BLaER1 treated with 17β-estradiol and CSF1 and Interleukin-3, amounts not matched to agents 10 nM and 100 nM (cell line): Measurements from ENCODE around the gene FLRT2.

Experiments
- H3K27ac ChIP-seq, 11 experiments: shearing (Covaris generic); formaldehyde crosslinking; 2 replicates each; pipeline ENCODE4 v1.8.1; 2022
- H3K27me3 ChIP-seq, 11 experiments: shearing (Covaris generic); formaldehyde crosslinking; 2 replicates each; pipeline ENCODE4 v1.8.1; 2022
- H3K36me3 ChIP-seq, 11 experiments: shearing (Covaris generic); formaldehyde crosslinking; 2 replicates each; pipeline ENCODE4 v1.8.1; 2022
- H3K4me1 ChIP-seq, 10 experiments: shearing (Covaris generic); formaldehyde crosslinking; 2 replicates each; pipeline ENCODE4 v1.8.1; 2022
- H3K4me2 ChIP-seq, 11 experiments: shearing (Covaris generic); formaldehyde crosslinking; 2 replicates each; pipeline ENCODE4 v1.8.1; 2022
- H3K4me3 ChIP-seq, 10 experiments: shearing (Covaris generic); formaldehyde crosslinking; 2 replicates each; pipeline ENCODE4 v1.8.1; 2022
- H3K9ac ChIP-seq, 11 experiments: shearing (Covaris generic); formaldehyde crosslinking; 2 replicates each; pipeline ENCODE4 v1.8.1; 2022
- H3K9me3 ChIP-seq, 11 experiments: shearing (Covaris generic); formaldehyde crosslinking; replicated peaks in 1 of 11; 2 replicates each; pipeline ENCODE4 v1.8.1; 2022
- H4K20me1 ChIP-seq, 11 experiments: shearing (Covaris generic); formaldehyde crosslinking; 2 replicates each; pipeline ENCODE4 v1.8.1; 2022
- Cebpa-rat ChIP-seq, 11 experiments: shearing (Covaris generic); IDR thresholded peaks; 2 replicates each; pipeline ENCODE4 v1.8.1; 2022

Gene FLRT2

GRCh38 chr14:85527445-85528035 is 2.4 kb upstream of the FLRT2 start:
- H3K36me3 ChIP-seq = no peaks in the 10 kb centered on the region
- H4K20me1 ChIP-seq = no peaks in the 10 kb centered on the region
- H3K9me3 ChIP-seq = peaks cover 30 to 37% (median 35%) of the 10 kb centered on the region in 11 experiments
- H3K4me3 ChIP-seq = no peak overlapping the region
- no peak overlapping the region for H3K9ac ChIP-seq
- H3K27me3 ChIP-seq = no peaks in the 10 kb centered on the region
- peak overlapping the region in 2 of 11 experiments; percentile 35 to 43; a peak in 3 of 22 replicates for H3K4me2 ChIP-seq
- TF ChIP-seq Cebpa-rat (IDR thresholded peaks at IDR 0.05) = no peak
- no peak overlapping the region for H3K27ac ChIP-seq
- peaks cover 0 to 16% (median 0%) of the 10 kb centered on the region in 10 experiments; a peak in 6 of 20 replicates for H3K4me1 ChIP-seq

GRCh38 chr14:85528080-85528896 is 1.7 kb upstream of the FLRT2 start:
- Histone ChIP-seq H4K20me1 (no peaks in the 10 kb centered on the region), H3K9me3 (peaks cover 37 to 45% (median 42%) of the 10 kb centered on the region in 11 experiments), H3K4me2 (peak overlapping the region in 2 of 11 experiments; percentile 35 to 43; a peak in 4 of 22 replicates), H3K4me3 (no peak overlapping the region), H3K27ac (no peak overlapping the region), H3K36me3 (no peaks in the 10 kb centered on the region), H3K27me3 (no peaks in the 10 kb centered on the region), H3K9ac (no peak overlapping the region), H3K4me1 (peaks cover 0 to 16% (median 0%) of the 10 kb centered on the region in 10 experiments; a peak in 6 of 20 replicates)
- TF ChIP-seq Cebpa-rat (IDR thresholded peaks at IDR 0.05) = no peak

- no peaks in the 10 kb centered on the region for H3K27me3 ChIP-seq
- H3K9me3 ChIP-seq = peaks cover 45 to 52% (median 50%) of the 10 kb centered on the region in 11 experiments
- H3K9ac ChIP-seq = no peak overlapping the region
- H3K36me3 ChIP-seq = no peaks in the 10 kb centered on the region
- H3K27ac ChIP-seq = no peak overlapping the region
- peaks cover 0 to 16% (median 0%) of the 10 kb centered on the region in 10 experiments; a peak in 6 of 20 replicates for H3K4me1 ChIP-seq
- no peak for TF ChIP-seq Cebpa-rat (IDR thresholded peaks at IDR 0.05)
- no peak overlapping the region for H3K4me3 ChIP-seq
- H3K4me2 ChIP-seq = no peak overlapping the region; a peak in 1 of 22 replicates
- H4K20me1 ChIP-seq = no peaks in the 10 kb centered on the region
Observed at GRCh38 chr14:85528897-85529631, 880 bp upstream of the FLRT2 start.

- H3K4me3 ChIP-seq = no peak overlapping the region
- no peaks in the 10 kb centered on the region for H4K20me1 ChIP-seq
- H3K27me3 ChIP-seq = no peaks in the 10 kb centered on the region
- no peak overlapping the region for H3K4me2 ChIP-seq
- peaks cover 50 to 62% (median 57%) of the 10 kb centered on the region in 11 experiments for H3K9me3 ChIP-seq
- TF ChIP-seq Cebpa-rat (IDR thresholded peaks at IDR 0.05) = no peak
- peaks cover 0 to 16% (median 0%) of the 10 kb centered on the region in 10 experiments; a peak in 6 of 20 replicates for H3K4me1 ChIP-seq
- no peaks in the 10 kb centered on the region for H3K36me3 ChIP-seq
- no peak overlapping the region for H3K9ac ChIP-seq
- no peak overlapping the region for H3K27ac ChIP-seq
Observed at GRCh38 chr14:85530626-85531025, 682 bp downstream of the FLRT2 start.

GRCh38 chr14:85531141-85531586 is 1.2 kb downstream of the FLRT2 start:
- H3K4me3 ChIP-seq = no peak overlapping the region
- H3K27ac ChIP-seq = no peak overlapping the region
- no peaks in the 10 kb centered on the region for H3K27me3 ChIP-seq

GRCh38 chr14:85531587-85532373 is 1.8 kb downstream of the FLRT2 start:
- no peak overlapping the region for H3K27ac ChIP-seq
- no peaks in the 10 kb centered on the region for H3K27me3 ChIP-seq
- H3K4me2 ChIP-seq = no peak overlapping the region
- H3K4me3 ChIP-seq = no peak overlapping the region
- peaks cover 50 to 62% (median 57%) of the 10 kb centered on the region in 11 experiments for H3K9me3 ChIP-seq
- H3K9ac ChIP-seq = no peak overlapping the region
- TF ChIP-seq Cebpa-rat (IDR thresholded peaks at IDR 0.05) = no peak
- no peaks in the 10 kb centered on the region for H4K20me1 ChIP-seq
- no peaks in the 10 kb centered on the region for H3K36me3 ChIP-seq
- peaks cover 0 to 23% (median 0%) of the 10 kb centered on the region in 10 experiments; a peak in 6 of 20 replicates for H3K4me1 ChIP-seq

More at GRCh38 chr14:85531141-85531586, 1.2 kb downstream of the FLRT2 start:
- H3K36me3 ChIP-seq = no peaks in the 10 kb centered on the region
- H4K20me1 ChIP-seq = no peaks in the 10 kb centered on the region
- H3K9ac ChIP-seq = no peak overlapping the region
- H3K4me1 ChIP-seq = peaks cover 0 to 20% (median 0%) of the 10 kb centered on the region in 10 experiments; a peak in 6 of 20 replicates
- no peak for TF ChIP-seq Cebpa-rat (IDR thresholded peaks at IDR 0.05)
- H3K4me2 ChIP-seq = no peak overlapping the region
- H3K9me3 ChIP-seq = peaks cover 50 to 62% (median 57%) of the 10 kb centered on the region in 11 experiments

- Histone ChIP-seq H3K9me3 (peaks cover 50 to 62% (median 57%) of the 10 kb centered on the region in 11 experiments), H3K4me3 (no peak overlapping the region), H3K36me3 (no peaks in the 10 kb centered on the region), H3K27me3 (no peaks in the 10 kb centered on the region), H3K9ac (no peak overlapping the region), H3K27ac (no peak overlapping the region), H3K4me2 (no peak overlapping the region), H4K20me1 (no peaks in the 10 kb centered on the region), H3K4me1 (peaks cover 0 to 25% (median 0%) of the 10 kb centered on the region in 10 experiments; a peak in 6 of 20 replicates)
- no peak for TF ChIP-seq Cebpa-rat (IDR thresholded peaks at IDR 0.05)
Observed at GRCh38 chr14:85532374-85533022, 2.6 kb downstream of the FLRT2 start.
